HG03378 (cell line): ENCODE results near the gene KCTD8.
"Not testable (repeated sequence)": the region's sequence is repeated elsewhere in the genome, so short reads cannot be mapped to it uniquely, and the experiment has no call there.

Experiments
- ATAC-seq: cut with Tn5 transposase; IDR thresholded peaks from one replicate; pipeline ENCODE4 v1.9.1; 2021; ENCODE audit warnings: mild to moderate bottlenecking, moderate library complexity; ENCODE audit not compliant: unreplicated experiment

The KCTD8 gene

GRCh38 chr4:44167766-44168165, 280.8 kb downstream of the KCTD8 start:
- ATAC-seq: not testable (repeated sequence)

GRCh38 chr4:44165938-44166337, 282.7 kb downstream of the KCTD8 start:
- no peak for ATAC-seq

GRCh38 chr4:44162538-44163270, 285.9 kb downstream of the KCTD8 start:
- no peak for ATAC-seq

- ATAC-seq: no peak
Observed at GRCh38 chr4:44161756-44162155, 286.9 kb downstream of the KCTD8 start.

- no peak for ATAC-seq
Observed at GRCh38 chr4:44160776-44161367, 287.7 kb downstream of the KCTD8 start.

GRCh38 chr4:44159991-44160390, 288.6 kb downstream of the KCTD8 start:
- ATAC-seq: no peak

GRCh38 chr4:44157611-44158277, 290.9 kb downstream of the KCTD8 start:
- no peak for ATAC-seq

- no peak for ATAC-seq
Observed at GRCh38 chr4:44150091-44150576, 298.5 kb downstream of the KCTD8 start.

- no peak for ATAC-seq
Observed at GRCh38 chr4:44149282-44149681, 299.3 kb downstream of the KCTD8 start.

GRCh38 chr4:44147571-44148075, 301.0 kb downstream of the KCTD8 start:
- ATAC-seq: no peak

- no peak for ATAC-seq
Observed at GRCh38 chr4:44146516-44146915, 302.1 kb downstream of the KCTD8 start.

- ATAC-seq: no peak
Observed at GRCh38 chr4:44145868-44146267, 302.7 kb downstream of the KCTD8 start.

GRCh38 chr4:44132526-44132925, 316.1 kb downstream of the KCTD8 start:
- no peak for ATAC-seq
